ENCODE results near the gene NR6A1.

NR6A1 gene

GRCh38 chr9:124602632-124603031 is 168.5 kb downstream of the NR6A1 start:
- POLR2A ChIA-PET: no interaction called here
- no peak for TF ChIP-seq CTCF (IDR thresholded peaks at IDR 0.05; ENCODE audit: control extremely low read depth, extremely low read depth, low read depth, missing control alignments)
- CTCF ChIA-PET: interaction anchor here (1.1 to 8.0 kb wide), 3 partner anchors 11 to 184 kb away, joined by 3 to 59 read pairs (median 3); no protein-coding TSS in a partner anchor
- no peak for DNase-seq (ENCODE audit: extremely low spot score)

GRCh38 chr9:124602204-124602603 is 168.9 kb downstream of the NR6A1 start:
- TF ChIP-seq CTCF (IDR thresholded peaks at IDR 0.05; ENCODE audit: control extremely low read depth, extremely low read depth, low read depth, missing control alignments): no peak
- ChIA-PET POLR2A (no interaction called here), CTCF (interaction anchor here (1.1 to 8.0 kb wide), 3 partner anchors 11 to 183 kb away, joined by 3 to 59 read pairs (median 3); no protein-coding TSS in a partner anchor)
- DNase-seq (ENCODE audit: extremely low spot score): no peak

- DNase-seq (ENCODE audit: extremely low spot score): no peak
- POLR2A ChIA-PET: no interaction called here
These were observed 170.7 kb downstream of the NR6A1 start for GRCh38 chr9:124600407-124600806.

GRCh38 chr9:124599121-124599795 is 171.9 kb downstream of the NR6A1 start:
- no peak for TF ChIP-seq CTCF (IDR thresholded peaks at IDR 0.05; ENCODE audit: control extremely low read depth, extremely low read depth, low read depth, missing control alignments)
- CTCF ChIA-PET: interaction anchor here (1.2 to 8.5 kb wide), 5 partner anchors 14 to 165 kb away, joined by 3 to 71 read pairs (median 4); no protein-coding TSS in a partner anchor
- no peak for DNase-seq (ENCODE audit: extremely low spot score)
- POLR2A ChIA-PET: no interaction called here

More at GRCh38 chr9:124600407-124600806, 170.7 kb downstream of the NR6A1 start:
- no peak for TF ChIP-seq CTCF (IDR thresholded peaks at IDR 0.05; ENCODE audit: control extremely low read depth, extremely low read depth, low read depth, missing control alignments)
- CTCF ChIA-PET: interaction anchor here (8.5 kb wide), 1 partner anchor 16 kb away, joined by 71 read pairs; no protein-coding TSS in a partner anchor

GRCh38 chr9:124598048-124598447 is 173.1 kb downstream of the NR6A1 start:
- ChIA-PET CTCF (interaction anchor here (1.0 to 8.5 kb wide), 11 partner anchors 7 to 166 kb away, joined by 3 to 71 read pairs (median 4); no protein-coding TSS in a partner anchor), POLR2A (no interaction called here)
- DNase-seq (ENCODE audit: extremely low spot score): no peak
- TF ChIP-seq CTCF (IDR thresholded peaks at IDR 0.05; ENCODE audit: control extremely low read depth, extremely low read depth, low read depth, missing control alignments): no peak

GRCh38 chr9:124596172-124596839 is 174.8 kb downstream of the NR6A1 start:
- POLR2A ChIA-PET: no interaction called here
- TF ChIP-seq CTCF (IDR thresholded peaks at IDR 0.05; ENCODE audit: control extremely low read depth, extremely low read depth, low read depth, missing control alignments): no peak
- CTCF ChIA-PET: interaction anchor here (1.1 to 8.5 kb wide), 6 partner anchors 14 to 168 kb away, joined by 3 to 71 read pairs (median 9); no protein-coding TSS in a partner anchor
- no peak for DNase-seq (ENCODE audit: extremely low spot score)
